Epithelial cell of esophagus (primary cell): Measurements from ENCODE around the gene CD59.

Source experiments
- DNase-seq: peaks from one replicate; pipeline ENCODE4 v3.0.0; 2010; ENCODE audit warnings: low read depth
- H3K4me3 ChIP-seq: 2 replicates; pipeline ENCODE4 v1.5.1; 2011; ENCODE audit warnings: mild to moderate bottlenecking, low read length, control low read depth
- TF ChIP-seq, protein P1 (sequence below): IDR thresholded peaks from 2 replicates; pipeline ENCODE4 v1.5.1; 2011; ENCODE audit warnings: low read depth, mild to moderate bottlenecking, low read length, control low read depth, inconsistent platforms; ENCODE audit not compliant: insufficient read depth; ENCODE audit errors: missing control alignments

Gene CD59

DNA sequence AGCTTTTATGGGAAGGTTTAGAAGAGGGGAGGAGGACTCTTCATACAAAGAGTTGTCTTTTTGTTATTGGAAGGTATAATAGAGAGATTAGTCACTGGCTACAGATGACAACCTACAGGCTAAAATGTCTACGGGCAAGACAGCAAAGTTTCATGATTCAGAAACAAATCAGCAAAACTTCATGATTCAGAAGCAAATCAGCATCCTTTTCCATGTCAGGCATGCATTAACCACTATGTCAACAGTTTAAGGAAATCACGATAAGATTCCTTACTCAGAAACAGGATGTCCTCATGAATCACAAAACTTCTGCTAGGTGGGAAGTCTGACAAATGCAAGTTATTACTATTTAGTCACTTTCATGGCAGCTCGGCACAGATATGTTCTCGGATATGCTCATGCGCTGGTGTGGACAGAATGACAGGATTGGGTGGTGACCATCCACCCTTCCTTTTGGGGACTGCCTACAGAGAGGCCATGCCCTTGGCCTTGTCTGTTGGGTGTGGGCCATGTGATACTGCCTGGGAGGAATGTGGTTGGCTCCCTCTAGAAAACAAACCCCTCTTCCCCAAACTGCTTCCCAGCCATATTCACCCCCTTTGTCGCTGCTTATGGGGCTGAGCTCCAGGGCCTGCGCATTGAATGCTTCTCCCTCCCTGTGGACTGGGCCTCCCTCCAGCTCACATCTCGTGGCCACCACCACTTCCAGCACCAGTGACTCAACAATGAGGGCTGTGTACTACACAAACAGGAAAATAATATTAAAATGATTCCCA, 45.7 kb downstream of the CD59 start:
- TF ChIP-seq, protein P1, sequence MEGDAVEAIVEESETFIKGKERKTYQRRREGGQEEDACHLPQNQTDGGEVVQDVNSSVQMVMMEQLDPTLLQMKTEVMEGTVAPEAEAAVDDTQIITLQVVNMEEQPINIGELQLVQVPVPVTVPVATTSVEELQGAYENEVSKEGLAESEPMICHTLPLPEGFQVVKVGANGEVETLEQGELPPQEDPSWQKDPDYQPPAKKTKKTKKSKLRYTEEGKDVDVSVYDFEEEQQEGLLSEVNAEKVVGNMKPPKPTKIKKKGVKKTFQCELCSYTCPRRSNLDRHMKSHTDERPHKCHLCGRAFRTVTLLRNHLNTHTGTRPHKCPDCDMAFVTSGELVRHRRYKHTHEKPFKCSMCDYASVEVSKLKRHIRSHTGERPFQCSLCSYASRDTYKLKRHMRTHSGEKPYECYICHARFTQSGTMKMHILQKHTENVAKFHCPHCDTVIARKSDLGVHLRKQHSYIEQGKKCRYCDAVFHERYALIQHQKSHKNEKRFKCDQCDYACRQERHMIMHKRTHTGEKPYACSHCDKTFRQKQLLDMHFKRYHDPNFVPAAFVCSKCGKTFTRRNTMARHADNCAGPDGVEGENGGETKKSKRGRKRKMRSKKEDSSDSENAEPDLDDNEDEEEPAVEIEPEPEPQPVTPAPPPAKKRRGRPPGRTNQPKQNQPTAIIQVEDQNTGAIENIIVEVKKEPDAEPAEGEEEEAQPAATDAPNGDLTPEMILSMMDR = no peak
- DNase-seq = peak; percentile 98
- no peak overlapping the region for H3K4me3 ChIP-seq

DNA sequence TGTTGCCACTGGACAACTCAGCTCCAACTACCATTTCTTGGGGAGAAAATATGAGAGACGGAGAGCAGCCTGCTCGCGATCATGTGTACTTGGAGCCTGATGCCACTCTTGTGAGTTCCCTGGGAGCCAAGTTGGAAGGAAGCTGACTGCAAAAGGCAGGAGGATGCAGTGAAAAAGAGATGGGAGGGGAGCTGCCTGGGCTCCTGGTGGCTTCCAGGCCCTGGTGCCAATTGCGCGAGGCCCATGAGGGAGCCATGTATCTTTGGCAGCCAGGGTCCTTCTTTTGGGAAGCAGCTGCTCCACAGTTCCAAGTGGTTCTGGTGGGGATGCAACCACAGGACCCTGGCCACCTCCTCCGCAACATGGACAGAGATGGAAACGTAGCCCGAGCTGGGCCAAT, 46.7 kb downstream of the CD59 start:
- no peak overlapping the region for H3K4me3 ChIP-seq
- DNase-seq = no peak

DNA sequence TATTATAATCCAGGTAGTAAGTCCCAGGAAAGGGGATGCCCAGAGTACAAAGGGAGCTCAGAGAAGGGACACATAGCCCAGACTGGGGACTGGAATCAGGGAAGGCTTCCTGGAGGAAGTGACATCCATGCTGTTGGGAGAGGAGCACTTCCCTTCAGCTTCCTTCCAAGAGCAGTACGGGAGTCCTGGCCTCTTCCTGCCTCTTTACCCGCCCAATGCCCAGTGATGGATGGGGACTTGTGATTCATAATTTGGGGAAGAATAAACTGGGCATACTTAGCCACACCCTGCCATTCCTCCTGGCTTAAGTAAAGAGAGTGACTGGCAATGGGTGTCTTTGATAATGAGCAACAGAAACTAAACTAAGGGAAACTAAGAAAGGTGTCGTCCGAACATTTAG, 47.1 kb downstream of the CD59 start:
- H3K4me3 ChIP-seq = no peak overlapping the region
- TF ChIP-seq, protein P1 = no peak
- DNase-seq = peak; percentile 94

More for the DNA sequence above, 46.7 kb downstream of the CD59 start:
- TF ChIP-seq, protein P1 = no peak

DNA sequence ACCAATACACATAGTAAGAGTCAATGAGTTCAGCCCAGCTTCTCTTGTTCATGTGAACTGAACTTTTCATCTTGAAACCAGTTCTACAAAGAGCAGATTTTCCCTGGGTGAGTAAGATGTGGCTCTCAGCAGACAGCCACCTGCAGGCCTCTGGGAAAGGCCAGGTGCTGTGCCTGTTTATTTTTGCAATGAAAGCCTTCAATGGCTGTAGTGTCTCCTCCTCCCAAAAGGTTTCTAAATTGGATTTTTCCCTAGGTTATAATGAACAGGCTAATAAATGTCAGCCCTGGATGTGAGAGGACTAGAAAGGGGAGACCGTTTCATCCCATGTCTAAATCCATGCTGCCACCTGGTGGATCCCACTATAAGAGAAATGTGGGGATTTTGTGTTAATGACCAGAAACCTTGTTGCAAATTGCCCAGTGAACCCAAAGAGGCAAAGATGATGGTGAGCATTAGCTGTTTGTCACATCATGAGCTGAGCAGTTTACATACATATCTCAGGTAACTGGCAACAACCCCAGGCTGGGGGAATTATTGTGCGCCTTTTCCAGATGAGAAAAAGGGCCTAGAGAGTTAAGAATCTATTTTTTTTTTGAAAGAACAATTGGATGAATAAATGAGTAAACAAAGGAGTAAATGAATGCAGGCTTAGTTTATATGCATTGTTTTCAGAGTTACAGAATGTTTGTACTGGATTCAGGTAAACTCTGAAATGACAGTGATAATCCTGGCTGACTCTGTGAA, 48.3 kb downstream of the CD59 start:
- H3K4me3 ChIP-seq = no peak overlapping the region
- DNase-seq = peak; percentile 78
- TF ChIP-seq, protein P1 = peak; percentile 82

DNA sequence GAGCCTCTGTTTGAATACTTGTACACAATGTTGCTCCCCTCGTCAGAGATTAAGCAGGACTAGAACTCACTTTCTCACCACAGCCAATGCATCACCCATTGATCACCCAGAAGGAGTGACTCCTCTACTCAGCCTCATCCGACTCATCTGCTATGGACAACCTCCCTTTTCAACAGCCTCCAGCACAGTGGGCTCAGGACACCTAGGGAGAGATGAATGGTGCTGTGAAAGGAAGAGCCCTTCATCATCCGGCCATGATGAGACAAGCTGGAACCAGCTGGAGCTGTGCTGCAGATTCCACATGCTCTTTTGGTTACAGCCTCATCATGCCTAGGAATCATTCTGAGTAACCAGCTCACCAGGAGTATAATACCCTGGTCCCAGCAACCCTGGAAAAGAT, 51.1 kb downstream of the CD59 start:
- no peak overlapping the region for H3K4me3 ChIP-seq
- TF ChIP-seq, protein P1 = no peak
- DNase-seq = peak; percentile 66

DNA sequence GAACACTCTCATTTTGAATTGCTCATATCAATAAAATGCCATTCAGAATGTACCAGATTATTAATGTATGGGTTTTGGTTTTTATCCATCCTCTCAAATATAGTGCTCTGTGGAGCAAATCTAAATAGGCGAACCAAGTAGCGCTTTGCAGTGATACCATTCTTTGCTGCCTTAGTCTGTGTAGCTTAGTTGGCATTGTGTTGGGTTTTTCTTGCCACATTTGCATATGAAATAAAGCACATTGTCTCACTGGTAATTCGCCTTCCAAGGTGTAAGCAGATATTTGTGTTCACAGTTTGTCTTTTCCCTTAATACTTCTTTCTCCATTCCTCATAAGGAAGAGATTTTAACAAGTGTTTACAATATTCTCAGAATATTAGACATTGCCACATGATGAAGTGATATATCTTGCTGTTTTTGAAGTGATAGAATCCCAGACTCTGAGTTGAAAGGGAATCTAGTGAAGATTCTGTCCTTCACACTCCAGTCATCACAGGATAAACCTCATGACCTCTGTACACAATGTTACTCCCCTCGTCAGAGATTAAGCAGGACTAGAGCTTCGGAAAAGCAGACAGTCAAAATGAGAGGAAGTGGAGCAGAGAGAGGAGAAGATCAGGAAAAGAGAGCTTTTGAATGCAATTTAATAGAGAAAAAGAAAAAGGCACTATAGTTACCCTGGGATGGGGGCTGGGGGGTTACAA, 52.1 kb downstream of the CD59 start:
- DNase-seq = no peak
- TF ChIP-seq, protein P1 = no peak
- no peak overlapping the region for H3K4me3 ChIP-seq
